Measurements from ENCODE around the gene HMOX1. TPM values are rescaled to one million over a fixed set of nuclear protein-coding genes. Genes with fewer than 3 reads are reported as not detected.

Gene HMOX1
- total and polyA plus RNA-seq, 2 of the 13 experiments (the other 11 are each of a cell fraction or from before 2014, with no cell fraction given), result 53.6 to 67.4 TPM

DNA sequence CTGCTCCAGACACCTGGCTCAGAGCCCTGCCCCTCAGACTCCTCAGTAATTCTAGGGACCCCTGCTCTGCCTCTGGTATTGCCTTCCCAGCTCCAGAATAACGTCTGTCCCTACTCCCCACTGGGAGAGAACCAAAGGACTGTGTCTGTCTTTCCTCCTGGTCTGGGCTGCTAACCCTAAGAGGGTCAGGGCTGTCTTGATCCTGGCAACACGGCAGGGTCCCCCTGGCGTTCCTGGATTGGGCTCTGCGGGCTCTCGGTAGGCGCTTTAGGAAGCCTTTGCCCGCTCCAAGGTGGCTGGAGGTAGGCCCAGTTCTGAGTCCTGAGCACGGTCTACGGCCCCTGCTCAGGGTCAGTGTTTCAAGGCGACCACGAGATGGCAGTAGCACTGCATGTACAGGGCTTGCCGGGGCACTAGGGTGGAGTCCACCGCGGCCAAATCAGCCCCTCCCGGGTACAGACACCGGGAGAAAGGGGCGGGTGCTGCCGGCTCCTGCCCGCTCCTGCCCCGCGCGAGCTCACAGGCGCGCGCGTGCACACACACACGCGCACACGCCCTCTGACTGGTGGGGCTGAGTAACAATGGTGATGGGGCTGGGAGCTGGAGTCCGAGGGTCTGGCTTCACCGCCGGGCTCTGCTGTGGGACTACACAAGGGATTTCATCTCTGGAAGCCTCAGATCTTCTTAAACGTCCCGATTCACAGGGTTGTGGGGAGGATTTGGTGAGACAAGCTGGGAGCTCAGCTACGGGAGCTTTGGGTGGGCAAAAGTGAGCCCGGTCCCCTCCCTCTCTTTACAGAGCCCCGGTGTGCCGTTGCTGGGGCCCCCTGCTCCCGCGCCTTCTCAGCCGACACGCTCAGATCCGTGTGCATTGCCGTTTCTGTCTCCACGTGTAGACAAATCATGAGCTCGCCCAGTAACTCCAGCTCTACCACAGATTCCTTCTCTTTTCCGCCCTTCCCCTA lies 30.1 kb upstream of the HMOX1 start (continued):
- TF ChIP-seq ZGPAT (CRISPR knock-in tag; IDR thresholded peaks at IDR 0.05), result peak; percentile 62; the same call in 1 of the 2 replicates
- no peak for TF ChIP-seq ZNF597 (CRISPR knock-in tag; IDR thresholded peaks at IDR 0.05)
- no peak for TF ChIP-seq ARID3A (IDR thresholded peaks at IDR 0.05; ENCODE audit: low read depth, low read length)
- no peak for TF ChIP-seq ZNF44 (CRISPR knock-in tag; IDR thresholded peaks at IDR 0.05)
- no peak for TF ChIP-seq ZBTB40 (IDR thresholded peaks at IDR 0.05)
- no peak for TF ChIP-seq ZBTB40 (CRISPR knock-in tag; IDR thresholded peaks at IDR 0.05)
- no peak for TF ChIP-seq ZBTB21 (CRISPR knock-in tag; IDR thresholded peaks at IDR 0.05)
- no peak for TF ChIP-seq AKNA (CRISPR knock-in tag; IDR thresholded peaks at IDR 0.05; ENCODE audit: borderline replicate concordance)
